Measurements from ENCODE around the gene MRPS11.

DNA sequence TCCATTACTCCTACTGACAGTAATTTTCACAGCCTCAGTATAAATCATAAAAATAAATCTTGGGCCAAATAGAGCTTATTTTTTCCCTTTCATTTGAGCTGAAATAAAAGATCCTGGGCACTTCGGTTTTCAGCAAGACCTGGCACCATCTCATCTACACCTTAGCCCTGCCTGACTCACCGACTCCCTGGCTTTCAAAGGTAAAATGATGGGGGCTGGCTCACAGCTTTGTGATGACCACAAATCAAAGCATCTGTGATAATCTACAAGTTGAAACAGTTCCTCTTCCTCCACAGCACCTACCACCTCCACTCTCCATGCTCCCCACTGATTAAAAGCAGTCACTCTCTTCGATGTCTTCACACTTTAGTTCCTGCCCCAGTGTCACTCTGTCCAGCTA, 51.4 kb downstream of the MRPS11 start:
- TF ChIP-seq CTCF (IDR thresholded peaks at IDR 0.05; ENCODE audit: low read length) (no peak), EZH2 (optimal IDR thresholded peaks at IDR 0.05; ENCODE audit: low read depth, low read length) (no peak), EZH2phosphoT487 (IDR thresholded peaks at IDR 0.05; ENCODE audit: low read length) (no peak)
